GM18870 (cell line): ENCODE measurements around the gene ERC2.

Experiments
- ATAC-seq: cut with Tn5 transposase; IDR thresholded peaks from one replicate; pipeline ENCODE4 v1.9.1; 2021; ENCODE audit warnings: moderate library complexity; ENCODE audit not compliant: unreplicated experiment

The ERC2 gene

DNA sequence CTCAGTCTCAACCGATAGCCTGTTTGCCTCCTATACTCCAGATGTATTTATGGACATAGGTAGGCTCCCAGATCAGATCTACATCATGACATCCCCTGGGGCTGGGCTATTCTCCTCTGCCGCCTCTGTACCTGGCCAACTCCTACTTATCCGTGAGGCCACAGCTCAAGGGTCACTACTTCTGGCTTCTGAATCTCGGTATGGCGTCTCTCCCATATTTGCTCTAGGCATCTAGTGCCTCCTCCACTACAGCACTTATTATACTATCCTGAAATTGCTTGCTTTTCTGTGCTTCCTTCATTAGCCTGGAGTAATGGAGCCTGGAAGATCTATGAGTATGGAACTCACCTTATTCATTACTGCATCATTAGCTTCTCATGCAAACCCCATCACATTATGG is 808.6 kb downstream of the ERC2 start:
- ATAC-seq, result no peak

DNA sequence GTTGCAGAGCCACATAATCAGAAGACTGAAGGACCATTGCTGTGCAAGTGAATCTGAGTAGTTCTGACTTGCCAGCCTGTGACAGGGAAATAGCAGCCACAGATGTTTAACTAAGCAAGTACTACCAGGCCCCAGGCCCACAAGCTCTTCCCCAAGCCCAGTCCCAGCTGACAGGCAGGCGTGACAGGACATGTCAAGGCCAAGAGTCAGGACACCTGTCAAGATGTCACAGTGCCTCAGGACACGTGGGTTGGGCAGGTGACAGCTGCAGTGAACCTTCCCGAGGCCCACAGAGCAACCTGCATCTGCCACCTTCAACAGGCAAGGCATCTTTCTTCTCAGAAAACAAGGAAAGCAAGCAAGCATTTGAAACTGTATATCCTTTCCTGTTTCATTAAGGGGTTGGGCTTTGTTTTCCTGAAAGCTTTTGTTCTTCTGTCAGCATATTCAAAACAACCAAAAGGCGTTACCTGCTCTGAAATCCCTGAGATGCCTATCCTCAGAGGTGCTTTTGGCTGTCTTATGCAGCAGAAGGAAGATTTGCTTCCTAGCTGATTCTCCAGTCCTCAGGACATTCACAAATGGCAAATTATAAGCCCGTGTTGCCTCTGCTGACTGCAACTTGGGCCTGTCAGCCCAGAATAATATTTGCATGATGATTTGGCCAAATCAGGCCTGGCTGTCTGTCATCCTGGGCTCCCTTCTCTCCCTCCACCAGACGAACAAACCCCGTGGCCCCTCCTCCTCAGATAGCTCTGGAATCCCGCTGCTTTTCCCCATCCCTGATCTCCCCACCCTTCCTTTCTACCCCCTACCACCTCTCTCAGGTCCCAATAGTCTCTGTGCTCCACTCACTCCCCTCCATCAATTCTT is 809.3 kb downstream of the ERC2 start:
- no peak for ATAC-seq

DNA sequence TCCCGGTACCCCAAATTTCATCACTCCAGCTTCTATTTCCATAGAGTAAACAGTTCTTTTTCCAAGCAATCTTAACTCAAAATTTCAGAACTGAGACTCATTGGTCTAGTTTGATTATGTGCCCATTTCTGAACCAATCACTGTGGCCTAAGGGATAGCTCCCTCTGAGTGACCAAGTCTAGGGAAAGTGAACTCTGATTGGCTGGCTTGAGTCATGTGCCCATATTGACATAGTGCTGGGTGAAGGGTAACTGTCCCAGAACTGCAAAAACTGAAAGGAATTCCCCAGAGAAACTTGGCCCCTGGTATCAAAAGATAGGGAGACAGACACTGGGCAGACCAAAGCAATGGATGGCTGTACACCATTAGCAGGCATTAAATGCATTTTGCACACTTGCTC is 810.0 kb downstream of the ERC2 start:
- no peak for ATAC-seq

DNA sequence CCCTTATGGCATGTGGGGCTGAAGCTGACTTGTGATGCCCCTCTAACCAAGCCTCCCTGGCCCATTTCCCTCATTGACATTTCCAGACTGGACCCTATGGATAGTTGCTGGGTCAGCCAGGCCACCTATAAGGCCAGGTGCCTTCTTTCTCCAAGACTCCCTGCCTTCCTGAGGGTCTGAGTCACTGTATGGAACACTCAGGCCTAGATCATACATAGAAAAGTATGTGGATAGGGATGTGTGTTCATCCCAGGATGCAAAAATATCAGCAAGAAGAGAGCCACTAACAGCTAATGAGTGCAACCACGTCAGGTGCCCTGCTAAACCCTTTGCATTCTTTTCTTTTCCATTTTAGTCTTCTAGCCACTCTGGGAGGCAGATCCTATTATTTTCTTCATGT is 812.7 kb downstream of the ERC2 start:
- no peak for ATAC-seq

DNA sequence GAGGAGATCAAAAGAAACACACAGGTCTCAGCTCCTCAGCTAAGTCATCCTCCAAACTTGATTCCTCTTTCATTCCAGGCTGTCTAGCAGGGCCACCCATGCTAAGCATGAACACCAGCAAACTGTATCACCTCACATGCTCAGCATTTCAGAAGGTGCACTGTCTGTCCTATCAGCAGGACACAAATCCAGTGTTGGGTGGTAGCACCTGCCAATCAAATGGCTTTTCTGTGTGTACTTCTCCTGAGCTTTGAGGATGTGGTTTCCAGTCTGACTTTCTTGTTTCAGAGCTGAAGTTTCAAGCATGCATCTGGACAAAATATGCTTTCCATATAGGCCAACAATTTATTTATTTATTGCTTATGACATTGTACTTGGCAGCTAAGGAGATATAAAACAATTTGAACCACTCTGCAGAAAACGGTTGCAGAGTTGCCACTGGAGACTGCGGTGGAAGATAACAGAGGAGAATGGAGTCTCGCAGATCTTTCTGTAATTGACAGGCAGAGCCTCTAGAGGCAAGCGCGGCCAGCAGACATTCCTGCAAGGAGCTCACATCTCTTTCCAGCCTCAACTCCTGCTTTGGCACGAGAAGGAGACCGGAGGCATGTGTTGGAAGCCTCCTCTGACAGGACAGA is 814.0 kb downstream of the ERC2 start:
- ATAC-seq, result peak; percentile 92

DNA sequence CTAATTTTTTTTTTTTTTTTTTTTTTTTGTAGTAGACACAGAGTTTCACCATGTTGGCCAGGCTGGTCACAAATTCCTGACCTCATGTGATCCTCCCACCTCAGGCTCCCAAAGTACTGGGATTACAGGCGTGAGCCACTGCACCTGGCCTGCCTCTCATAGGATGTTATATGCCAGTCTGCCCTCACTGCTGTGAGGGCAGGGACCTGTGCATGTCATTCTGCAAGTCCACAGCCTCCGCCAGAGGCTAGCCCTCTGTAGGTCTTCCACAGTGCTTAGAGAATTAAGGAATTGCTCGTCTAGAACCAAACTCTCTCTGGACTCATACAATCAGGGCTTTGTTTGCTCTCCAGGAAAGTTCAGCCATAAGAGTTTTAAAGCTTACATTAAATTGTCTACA is 817.3 kb downstream of the ERC2 start:
- ATAC-seq, result no peak

DNA sequence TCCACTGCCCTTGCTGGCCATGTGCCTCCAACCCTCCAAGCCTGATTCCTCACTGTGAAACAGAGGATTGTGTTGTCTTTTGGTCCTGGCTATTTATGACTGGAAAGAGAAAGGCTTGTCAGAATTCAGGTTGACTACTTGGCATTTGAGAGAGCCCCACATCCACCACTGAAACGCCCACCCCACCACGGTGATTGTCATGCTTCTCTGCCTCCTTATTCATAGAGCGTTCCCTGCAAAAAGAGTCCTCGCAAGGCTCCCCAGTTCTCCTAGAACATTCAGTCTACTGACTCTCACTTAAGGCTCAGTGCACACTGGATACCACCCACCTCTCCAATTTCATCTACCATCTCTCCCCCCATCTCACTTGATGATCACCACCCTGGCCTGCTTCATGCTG is 818.3 kb downstream of the ERC2 start:
- ATAC-seq, result no peak

DNA sequence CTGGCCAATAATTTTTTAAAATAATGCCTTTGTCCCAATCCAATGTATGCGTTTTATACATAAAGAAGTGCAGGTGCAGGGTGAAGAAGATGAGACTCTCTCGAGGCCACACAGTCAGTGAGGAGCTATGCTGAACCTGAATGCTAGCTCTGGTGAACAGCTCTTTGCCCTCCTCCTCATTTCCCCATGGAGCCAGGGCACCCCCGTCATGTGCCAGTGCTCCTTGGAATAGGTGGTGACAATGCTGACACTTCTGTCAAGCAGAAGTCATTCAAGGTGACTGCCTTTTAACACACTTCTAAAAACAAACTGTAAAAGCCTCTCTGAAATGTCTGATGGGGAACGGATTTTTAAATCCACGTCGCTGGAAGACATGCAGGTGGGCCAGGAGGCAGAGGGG is 818.7 kb downstream of the ERC2 start:
- ATAC-seq, result no peak

DNA sequence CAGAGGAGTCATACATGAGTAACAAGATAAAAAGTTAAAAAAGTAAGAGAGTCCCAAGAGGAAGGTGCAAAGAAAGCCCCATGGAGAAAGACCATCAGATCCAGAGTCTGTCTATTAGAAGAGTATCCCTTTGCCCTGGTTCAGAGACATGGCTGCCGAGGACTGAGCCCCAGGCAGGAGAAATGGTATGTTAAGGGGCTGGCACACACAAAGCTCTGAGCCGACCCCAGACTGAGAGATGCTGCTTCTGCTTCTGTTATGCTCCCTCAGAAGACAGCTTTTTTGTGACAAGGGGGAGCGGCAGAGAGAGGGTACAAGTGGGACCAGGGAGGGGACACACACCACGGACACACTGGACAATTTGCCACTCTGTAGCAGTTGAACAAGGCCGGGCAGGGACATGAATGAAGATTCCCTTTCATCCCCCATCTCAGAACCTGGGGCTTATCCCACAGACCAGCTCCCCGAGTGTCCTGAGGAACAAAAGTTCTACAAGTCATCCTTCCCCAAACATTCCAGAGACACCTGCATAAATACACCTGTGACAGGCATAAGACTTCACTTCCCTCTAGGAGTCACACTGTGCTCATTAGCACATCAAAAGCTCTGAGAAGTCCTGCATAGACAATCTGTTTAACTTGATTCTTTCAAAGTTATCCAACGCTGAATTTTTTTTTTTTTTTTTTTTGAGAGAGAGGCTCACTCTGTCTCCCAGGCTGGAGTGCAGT is 819.5 kb downstream of the ERC2 start:
- ATAC-seq, result no peak

DNA sequence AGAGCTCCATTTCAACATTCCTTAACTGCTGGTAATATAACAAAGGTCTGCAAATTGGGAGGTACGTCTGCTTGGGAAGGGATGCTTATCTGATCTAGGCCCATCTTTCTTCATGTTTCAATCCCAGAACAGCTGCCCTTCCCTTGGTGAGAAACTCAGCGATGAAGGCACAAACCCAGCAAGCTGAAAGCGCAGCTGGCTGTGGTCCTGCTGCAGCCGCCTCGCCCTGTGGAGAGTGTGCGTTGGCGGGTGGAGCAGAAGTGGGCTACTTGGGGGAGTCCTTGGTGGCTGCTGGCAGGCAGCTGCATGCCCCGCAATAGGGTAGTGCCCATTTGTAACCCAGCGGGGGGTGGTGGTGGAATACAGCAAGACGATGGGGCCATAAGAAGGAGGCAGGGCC is 820.6 kb downstream of the ERC2 start:
- no peak for ATAC-seq

DNA sequence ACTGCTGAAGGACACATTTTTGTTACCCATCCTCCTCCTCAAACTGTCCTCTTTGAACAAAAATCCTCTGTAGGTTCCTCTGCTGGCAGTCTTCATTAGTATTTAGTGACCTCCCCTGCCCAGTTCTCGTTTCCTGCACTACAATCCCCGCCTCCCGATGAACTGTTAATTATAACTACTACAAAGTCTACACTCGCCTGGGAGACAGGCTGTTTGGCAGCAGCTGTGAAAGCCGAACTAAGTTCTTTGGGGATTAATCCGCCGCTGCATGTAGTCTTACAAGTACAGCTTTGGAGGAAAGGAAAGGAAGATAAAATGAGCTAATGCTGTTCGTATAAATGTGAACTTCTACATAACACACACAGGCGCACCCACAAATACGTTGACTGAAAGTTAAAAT is 821.2 kb downstream of the ERC2 start:
- no peak for ATAC-seq

DNA sequence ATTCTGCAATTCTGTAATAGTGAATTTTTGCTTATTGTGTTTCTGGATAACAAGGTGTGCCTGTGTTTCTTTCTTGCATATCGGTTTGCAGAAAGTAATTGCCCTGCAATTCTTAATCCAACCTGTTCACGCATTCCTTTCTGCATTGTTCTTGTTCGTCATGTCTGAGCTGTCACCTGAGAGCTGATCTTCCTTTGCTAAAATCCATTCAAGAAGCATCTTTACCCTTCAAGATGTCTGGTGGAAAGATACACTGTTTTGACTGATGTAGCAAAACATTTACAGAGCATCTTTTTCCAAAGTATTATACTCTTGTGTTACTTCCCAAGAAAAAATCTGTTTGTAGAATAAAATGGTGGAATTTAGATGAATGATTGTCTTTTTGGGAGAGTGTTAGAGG is 822.1 kb downstream of the ERC2 start:
- no peak for ATAC-seq

DNA sequence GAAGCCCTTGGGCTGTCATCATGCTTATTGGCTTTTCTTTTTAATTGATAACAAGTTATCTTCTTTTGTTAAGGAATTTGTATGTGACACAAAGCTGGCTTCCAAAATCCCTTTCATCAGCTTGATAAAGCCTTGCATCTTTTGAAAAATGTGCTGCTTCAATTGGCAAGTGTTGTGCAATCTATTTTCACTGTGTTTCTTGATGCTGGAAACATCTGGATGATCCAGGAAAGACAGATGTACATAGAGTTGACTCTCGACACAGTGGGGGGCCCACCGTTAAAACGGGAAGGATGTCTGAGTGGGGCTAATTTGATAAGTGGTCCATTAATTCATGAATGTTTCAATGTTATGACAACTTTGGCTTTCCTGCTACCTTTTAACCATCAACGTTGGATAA is 822.8 kb downstream of the ERC2 start:
- ATAC-seq, result no peak

DNA sequence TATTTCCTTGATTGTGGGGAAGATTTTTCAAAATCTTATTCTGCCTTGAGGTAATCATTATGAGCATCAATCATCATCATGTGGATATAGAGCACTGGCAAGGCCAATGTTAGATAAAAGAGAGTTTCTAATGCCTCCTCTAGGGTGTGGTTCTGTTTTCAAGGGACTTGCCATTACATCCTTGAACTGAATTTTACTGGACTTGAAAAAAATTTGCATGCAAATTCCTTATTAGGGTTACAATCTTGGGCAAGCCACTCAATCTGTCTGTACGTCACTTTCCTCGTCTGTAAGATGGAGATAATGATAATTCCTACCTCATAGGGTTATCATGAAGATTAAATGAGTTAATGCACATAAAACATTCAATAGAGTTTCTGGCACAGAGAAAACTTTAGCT is 825.0 kb downstream of the ERC2 start:
- ATAC-seq, result no peak

DNA sequence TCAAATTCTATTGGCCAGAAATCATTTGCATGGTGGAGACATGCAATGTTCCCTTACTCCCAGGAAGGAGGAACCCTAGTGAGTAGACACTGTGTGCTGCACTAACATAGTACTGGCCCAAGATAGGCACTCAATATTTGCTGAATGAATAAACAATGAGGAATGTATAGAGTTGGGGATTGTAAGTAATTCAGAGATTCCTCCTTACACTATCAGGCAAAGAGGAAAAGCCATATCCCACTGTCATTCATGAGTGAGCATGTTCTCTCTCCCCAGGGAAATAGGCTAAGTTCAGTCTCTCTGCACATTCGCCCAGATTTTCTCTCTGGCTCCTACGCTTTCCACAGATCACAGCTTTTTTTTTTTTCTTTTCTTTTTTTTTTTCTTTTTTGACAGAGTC is 826.3 kb downstream of the ERC2 start:
- ATAC-seq, result no peak

DNA sequence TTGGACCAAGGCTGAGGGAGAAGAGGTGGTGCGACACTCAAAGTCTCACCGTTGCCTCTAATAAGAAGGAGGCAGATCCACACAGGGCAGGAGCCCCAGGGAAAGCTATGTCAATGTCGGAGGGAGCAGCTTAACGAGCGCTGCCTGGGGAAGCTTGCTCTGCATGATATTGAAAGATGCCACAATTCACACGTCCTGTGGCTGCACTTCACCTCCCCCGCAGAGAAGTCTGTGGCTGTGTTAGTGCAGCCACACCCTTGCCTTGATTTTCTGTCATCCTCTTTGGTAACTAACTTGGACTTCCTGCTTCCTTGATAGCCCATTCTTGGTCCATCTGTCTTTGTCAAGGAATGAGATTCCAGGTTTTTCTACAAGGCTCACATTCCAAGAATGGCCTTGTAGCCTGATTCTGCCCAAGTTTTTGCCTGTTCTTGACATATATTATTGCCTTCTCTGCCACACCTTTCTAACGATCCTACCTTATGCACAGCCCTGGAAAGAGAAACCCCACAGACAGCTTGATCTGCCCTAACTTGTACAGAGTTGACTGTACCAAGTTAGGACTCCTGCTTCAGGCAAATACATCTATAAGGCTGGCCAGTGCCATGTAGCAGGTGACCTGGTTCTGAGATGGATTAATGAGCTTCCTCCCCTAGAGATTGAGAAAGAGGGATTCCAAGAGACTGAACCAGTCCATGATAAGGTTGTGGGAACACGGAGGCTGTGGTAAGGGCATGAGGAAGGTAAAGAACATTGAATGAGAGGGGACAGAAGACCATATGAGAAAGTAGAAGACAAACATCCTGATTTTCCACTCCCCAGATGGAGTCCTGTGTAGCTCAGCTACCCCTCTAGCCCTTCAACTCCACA is 828.1 kb downstream of the ERC2 start:
- no peak for ATAC-seq

DNA sequence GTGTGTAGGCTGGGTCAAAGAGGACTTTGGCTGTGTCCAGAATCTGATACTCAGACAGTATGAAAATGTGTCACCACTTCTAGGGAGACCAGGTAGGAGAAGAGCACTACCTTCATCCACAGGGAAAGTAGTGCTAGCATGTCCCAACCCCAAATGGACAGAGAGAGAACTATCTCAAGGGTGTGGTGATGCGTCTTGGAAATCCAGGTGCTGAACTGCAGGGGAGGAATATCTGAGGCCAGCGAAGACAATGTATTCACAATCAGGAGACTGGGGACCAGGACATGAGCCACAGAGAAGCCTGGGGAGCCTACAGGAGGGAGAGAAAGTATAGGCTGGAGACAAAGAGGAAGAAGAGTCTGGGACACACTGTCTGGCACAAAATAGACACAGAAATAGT is 829.1 kb downstream of the ERC2 start:
- ATAC-seq, result no peak

DNA sequence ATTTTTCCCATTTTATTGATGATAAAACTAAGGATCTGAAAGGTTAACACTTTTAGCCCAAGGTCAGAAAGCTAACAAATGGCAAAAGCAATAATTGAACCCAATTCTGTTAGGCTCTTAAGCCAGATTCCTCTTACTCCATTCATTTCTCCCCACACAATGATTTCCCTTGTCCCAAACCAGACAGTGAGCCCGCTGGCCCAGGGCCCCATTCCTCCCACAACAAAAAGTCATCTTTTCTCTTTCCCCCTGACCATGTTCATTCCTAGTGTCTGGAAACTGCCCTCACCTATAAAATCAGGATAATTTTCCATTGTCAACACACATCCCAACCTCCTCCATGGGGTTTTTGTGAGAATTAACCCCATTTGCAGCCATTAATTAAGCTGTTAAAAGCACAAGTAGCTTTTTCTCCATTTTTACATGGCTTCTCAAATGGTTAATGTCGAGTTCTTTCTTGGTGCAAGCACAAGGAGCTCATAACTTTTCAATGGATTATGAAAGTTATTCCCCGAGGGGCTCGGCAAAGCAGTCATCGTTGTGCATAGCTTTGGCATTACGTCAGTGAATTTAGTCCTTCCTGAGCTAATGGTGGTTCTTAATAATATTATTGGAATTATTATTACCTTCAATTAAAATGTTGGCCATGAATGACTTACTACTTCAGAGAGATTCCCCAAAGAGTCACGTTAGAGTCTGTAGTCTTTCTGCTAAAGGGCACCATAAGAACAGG is 830.2 kb downstream of the ERC2 start:
- ATAC-seq, result no peak

DNA sequence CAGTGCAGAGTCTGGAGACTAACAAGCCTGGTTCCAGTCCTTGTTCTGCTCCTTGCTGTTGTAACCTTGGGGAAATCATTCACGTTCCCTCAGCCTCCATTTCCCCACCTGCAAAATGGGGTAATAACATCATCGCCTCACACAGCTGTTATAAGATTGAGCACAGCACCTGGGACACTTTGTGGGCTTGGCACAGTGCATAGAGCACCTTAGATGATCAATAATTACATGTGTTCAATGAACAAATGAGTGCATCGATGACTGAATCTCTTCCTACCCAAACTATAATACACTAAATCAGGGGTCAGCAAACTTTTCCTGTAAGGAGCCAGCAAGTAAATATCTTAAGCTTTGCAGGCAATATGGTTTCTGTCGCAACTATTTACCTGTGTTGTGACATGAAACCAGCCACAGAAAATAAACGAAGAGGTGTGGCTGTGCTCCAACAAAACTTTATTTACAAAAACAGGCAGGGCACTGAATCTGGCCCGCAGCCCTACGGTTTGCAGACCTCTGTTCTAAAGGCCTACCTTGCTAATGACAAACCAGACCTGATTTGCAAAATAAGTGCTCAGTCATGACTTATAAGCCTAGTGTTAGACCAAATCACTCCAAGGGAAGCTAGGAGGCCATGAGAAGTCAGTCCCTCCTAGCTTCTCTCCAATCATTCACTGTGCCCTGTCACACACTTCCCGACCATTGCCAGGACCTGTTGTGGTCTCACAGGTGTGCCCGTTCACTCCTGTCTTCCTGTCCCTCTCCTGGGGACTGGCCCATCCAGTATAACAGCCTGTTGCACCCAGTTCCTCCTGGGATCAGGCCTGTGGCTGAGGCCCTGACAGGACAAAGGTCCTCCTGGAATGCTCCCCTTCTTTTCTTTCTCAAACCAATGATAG is 831.7 kb downstream of the ERC2 start:
- no peak for ATAC-seq
